Nephron progenitor cell (in vitro differentiated cells): ENCODE measurements around the gene SNRK.

ENCODE experiments used
- DNase-seq: peaks from one replicate; pipeline ENCODE4 v3.0.0; 2021
- H3K27ac Mint-ChIP-seq: 2 replicates; pipeline ENCODE4 v1.8.0; 2021; ENCODE audit warnings: mild to moderate bottlenecking, moderate library complexity, mixed read lengths
- H3K27me3 Mint-ChIP-seq: 2 replicates; pipeline ENCODE4 v1.8.0; 2021; ENCODE audit warnings: mild to moderate bottlenecking, low read depth, mixed read lengths; ENCODE audit not compliant: poor library complexity
- H3K36me3 Mint-ChIP-seq: 2 replicates; pipeline ENCODE4 v1.8.0; 2021; ENCODE audit warnings: low read depth, mixed read lengths
- H3K4me1 Mint-ChIP-seq: 2 replicates; pipeline ENCODE4 v1.8.0; 2021; ENCODE audit warnings: mixed read lengths
- H3K4me3 Mint-ChIP-seq: 2 replicates; pipeline ENCODE4 v1.8.0; 2021; ENCODE audit warnings: mild to moderate bottlenecking, moderate library complexity, mixed read lengths
- H3K9me3 Mint-ChIP-seq: 2 replicates; pipeline ENCODE4 v1.8.0; 2021; ENCODE audit warnings: mild to moderate bottlenecking, moderate library complexity, mixed read lengths
- CTCF ChIP-seq: fragments of 200-600 bp; sonication (generic); IDR thresholded peaks from 2 replicates; pipeline ENCODE4 v1.5.0; 2021; ENCODE audit warnings: antibody characterized with exemption

SNRK gene

GRCh38 chr3:43254125-43254524 is 32.2 kb upstream of the SNRK start:
- peaks cover 9% of the 10 kb centered on the region for H3K27me3 Mint-ChIP-seq
- H3K4me3 Mint-ChIP-seq, result no peak overlapping the region
- DNase-seq, result no peak
- no peak overlapping the region for H3K27ac Mint-ChIP-seq
- no peaks in the 10 kb centered on the region for H3K36me3 Mint-ChIP-seq
- H3K4me1 Mint-ChIP-seq, result no peaks in the 10 kb centered on the region
- TF ChIP-seq CTCF, result no peak
- H3K9me3 Mint-ChIP-seq, result no peaks in the 10 kb centered on the region

GRCh38 chr3:43255662-43256061 is 30.7 kb upstream of the SNRK start:
- Mint-ChIP-seq H3K4me1 (no peaks in the 10 kb centered on the region), H3K4me3 (no peak overlapping the region), H3K36me3 (no peaks in the 10 kb centered on the region), H3K9me3 (no peaks in the 10 kb centered on the region), H3K27ac (no peak overlapping the region), H3K27me3 (peaks cover 9% of the 10 kb centered on the region)
- DNase-seq, result no peak
- no peak for TF ChIP-seq CTCF

GRCh38 chr3:43256714-43257461 is 29.5 kb upstream of the SNRK start:
- no peak for TF ChIP-seq CTCF
- no peaks in the 10 kb centered on the region for H3K36me3 Mint-ChIP-seq
- no peak overlapping the region for H3K4me3 Mint-ChIP-seq
- no peak for DNase-seq
- peaks cover 13% of the 10 kb centered on the region for H3K27me3 Mint-ChIP-seq
- H3K27ac Mint-ChIP-seq, result no peak overlapping the region
- H3K4me1 Mint-ChIP-seq, result no peaks in the 10 kb centered on the region
- no peaks in the 10 kb centered on the region for H3K9me3 Mint-ChIP-seq

- Mint-ChIP-seq H3K9me3 (no peaks in the 10 kb centered on the region), H3K4me1 (no peaks in the 10 kb centered on the region), H3K36me3 (no peaks in the 10 kb centered on the region), H3K27me3 (peaks cover 13% of the 10 kb centered on the region), H3K4me3 (no peak overlapping the region), H3K27ac (no peak overlapping the region)
- TF ChIP-seq CTCF, result no peak
- DNase-seq, result no peak
Measured at GRCh38 chr3:43257850-43258249, 28.5 kb upstream of the SNRK start.

- H3K4me1 Mint-ChIP-seq, result no peaks in the 10 kb centered on the region
- no peaks in the 10 kb centered on the region for H3K9me3 Mint-ChIP-seq
- H3K27me3 Mint-ChIP-seq, result peaks cover 14% of the 10 kb centered on the region
- no peaks in the 10 kb centered on the region for H3K36me3 Mint-ChIP-seq
- TF ChIP-seq CTCF, result no peak
- no peak overlapping the region for H3K27ac Mint-ChIP-seq
- DNase-seq, result no peak
- no peak overlapping the region for H3K4me3 Mint-ChIP-seq
Measured at GRCh38 chr3:43259626-43260025, 26.7 kb upstream of the SNRK start.

- H3K4me3 Mint-ChIP-seq, result no peak overlapping the region
- H3K4me1 Mint-ChIP-seq, result no peaks in the 10 kb centered on the region
- no peak for DNase-seq
- H3K36me3 Mint-ChIP-seq, result no peaks in the 10 kb centered on the region
- no peak overlapping the region for H3K27ac Mint-ChIP-seq
- H3K9me3 Mint-ChIP-seq, result no peaks in the 10 kb centered on the region
- H3K27me3 Mint-ChIP-seq, result peaks cover 14% of the 10 kb centered on the region
- TF ChIP-seq CTCF, result no peak
Measured at GRCh38 chr3:43260412-43260811, 25.9 kb upstream of the SNRK start.
